NB4 (cell line): ENCODE data around the gene GNE.

Experiments used
- POLR2A ChIP-seq: IDR thresholded peaks from 2 replicates; pipeline ENCODE4 v1.6.1; 2011; ENCODE audit warnings: mild to moderate bottlenecking; ENCODE audit not compliant: insufficient read length; ENCODE audit errors: extremely low read depth
- TF ChIP-seq, protein P1 (sequence below): IDR thresholded peaks from one replicate; pipeline ENCODE4 v1.5.1; 2012; ENCODE audit warnings: low read depth, low read length
- TF ChIP-seq, protein P2 (sequence below): IDR thresholded peaks from 2 replicates; pipeline ENCODE4 v1.6.1; 2011; ENCODE audit warnings: low read depth, low read length

DNA sequence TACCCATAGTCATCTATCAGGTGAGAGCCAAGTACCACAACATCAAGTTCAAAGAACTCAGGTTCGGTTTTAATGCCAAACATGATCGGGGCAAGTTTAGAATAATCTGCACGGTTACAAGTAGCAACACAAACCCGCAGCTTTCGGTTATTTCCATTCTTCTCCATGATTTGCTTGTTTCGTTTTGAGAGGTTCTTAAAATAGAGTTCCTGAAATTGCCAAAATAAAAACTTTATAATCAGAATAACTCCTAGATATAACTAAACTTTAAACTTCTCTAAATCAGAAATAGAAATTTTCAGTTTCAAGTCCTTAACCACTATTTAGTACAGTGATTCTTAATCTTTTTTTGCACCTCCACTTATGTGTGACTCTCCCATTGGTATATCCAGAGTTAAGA is 9.1 kb downstream of the GNE start:
- TF ChIP-seq, protein P1, sequence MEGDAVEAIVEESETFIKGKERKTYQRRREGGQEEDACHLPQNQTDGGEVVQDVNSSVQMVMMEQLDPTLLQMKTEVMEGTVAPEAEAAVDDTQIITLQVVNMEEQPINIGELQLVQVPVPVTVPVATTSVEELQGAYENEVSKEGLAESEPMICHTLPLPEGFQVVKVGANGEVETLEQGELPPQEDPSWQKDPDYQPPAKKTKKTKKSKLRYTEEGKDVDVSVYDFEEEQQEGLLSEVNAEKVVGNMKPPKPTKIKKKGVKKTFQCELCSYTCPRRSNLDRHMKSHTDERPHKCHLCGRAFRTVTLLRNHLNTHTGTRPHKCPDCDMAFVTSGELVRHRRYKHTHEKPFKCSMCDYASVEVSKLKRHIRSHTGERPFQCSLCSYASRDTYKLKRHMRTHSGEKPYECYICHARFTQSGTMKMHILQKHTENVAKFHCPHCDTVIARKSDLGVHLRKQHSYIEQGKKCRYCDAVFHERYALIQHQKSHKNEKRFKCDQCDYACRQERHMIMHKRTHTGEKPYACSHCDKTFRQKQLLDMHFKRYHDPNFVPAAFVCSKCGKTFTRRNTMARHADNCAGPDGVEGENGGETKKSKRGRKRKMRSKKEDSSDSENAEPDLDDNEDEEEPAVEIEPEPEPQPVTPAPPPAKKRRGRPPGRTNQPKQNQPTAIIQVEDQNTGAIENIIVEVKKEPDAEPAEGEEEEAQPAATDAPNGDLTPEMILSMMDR = no peak
- TF ChIP-seq POLR2A = no peak
- TF ChIP-seq, protein P2, sequence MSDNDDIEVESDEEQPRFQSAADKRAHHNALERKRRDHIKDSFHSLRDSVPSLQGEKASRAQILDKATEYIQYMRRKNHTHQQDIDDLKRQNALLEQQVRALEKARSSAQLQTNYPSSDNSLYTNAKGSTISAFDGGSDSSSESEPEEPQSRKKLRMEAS = no peak
